HG02981 (cell line): ENCODE results near the gene MTA1.

Source experiments
- ATAC-seq: cut with Tn5 transposase; IDR thresholded peaks from one replicate; pipeline ENCODE4 v1.9.1; 2021; ENCODE audit warnings: mild to moderate bottlenecking, moderate library complexity; ENCODE audit not compliant: unreplicated experiment

MTA1 gene

DNA sequence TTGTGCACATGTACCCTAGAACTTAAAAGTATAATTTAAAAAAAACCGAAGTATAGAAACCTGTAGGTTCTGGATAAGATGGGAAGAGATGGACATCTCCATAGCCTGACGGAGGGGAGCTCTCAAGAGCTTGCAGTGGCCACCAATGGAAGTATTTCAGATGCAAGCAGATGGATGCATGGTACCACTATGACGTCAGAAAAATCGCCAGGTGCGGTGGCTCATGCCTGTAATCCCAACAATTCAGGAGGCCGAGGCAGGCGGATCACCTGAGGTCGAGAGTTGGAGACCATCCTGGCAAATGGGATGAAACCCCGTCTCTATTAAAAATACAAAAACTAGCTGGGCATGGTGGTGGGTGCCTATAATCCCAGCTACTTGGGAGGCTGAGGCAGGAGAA, 17.9 kb upstream of the MTA1 start:
- no peak for ATAC-seq

DNA sequence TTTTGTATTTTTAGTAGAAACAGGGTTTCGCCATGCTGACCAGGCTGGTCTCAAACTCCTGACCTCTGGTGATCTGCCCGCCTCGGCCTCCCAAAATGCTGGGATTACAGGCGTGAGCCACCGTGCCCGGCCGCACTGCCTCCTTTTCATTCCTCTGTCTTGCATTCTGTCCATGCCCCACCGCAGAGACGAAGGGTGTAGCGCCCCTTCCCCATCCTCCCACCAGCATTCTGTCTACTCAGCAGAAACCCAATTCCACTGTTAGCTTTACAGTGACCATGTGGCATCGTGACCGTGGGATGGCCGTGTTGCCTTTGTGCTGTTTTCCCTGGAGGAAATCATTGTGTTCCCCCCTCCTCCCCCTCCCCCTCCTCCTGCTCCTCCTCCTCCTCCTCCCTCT, 11.0 kb upstream of the MTA1 start:
- ATAC-seq, result no peak

DNA sequence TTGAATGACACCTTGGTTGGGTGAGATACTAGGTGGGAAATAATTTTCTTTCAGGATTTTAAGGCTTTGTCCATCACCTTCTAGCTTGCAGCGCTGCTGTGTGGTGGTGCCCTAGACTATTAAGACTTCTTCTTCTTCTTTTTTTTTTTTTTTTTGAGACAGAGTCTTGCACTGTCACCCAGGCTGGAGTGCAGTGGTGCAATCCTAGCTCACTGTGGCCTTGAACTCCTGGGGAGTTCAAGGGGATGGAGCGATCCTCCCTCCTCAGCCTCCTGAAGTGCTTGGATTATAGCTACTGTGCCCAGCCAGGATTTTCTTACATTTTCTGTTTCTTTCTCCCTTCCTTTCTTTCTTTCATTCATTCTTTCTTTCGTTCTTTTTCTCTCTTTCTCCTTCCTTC, 10.3 kb upstream of the MTA1 start:
- ATAC-seq, result no peak

DNA sequence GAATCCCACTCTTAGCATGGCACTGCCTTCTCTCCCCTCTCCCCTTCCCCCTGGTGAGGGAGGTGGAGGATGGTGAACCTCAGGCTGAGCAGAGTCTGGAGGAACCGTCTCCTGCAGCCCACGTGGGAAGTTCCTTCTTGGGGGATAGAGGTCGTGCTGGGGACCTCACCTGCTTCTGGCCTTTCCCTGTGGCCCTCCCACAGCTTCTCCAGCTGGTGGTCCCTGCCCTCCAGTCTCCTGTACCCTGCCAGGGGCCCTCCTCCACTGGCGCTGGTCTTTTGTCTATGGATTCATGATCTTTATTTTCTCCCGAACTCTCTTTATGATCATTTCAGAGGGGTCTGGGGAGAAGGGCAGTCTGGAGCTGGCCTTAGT, 9.0 kb upstream of the MTA1 start:
- no peak for ATAC-seq

DNA sequence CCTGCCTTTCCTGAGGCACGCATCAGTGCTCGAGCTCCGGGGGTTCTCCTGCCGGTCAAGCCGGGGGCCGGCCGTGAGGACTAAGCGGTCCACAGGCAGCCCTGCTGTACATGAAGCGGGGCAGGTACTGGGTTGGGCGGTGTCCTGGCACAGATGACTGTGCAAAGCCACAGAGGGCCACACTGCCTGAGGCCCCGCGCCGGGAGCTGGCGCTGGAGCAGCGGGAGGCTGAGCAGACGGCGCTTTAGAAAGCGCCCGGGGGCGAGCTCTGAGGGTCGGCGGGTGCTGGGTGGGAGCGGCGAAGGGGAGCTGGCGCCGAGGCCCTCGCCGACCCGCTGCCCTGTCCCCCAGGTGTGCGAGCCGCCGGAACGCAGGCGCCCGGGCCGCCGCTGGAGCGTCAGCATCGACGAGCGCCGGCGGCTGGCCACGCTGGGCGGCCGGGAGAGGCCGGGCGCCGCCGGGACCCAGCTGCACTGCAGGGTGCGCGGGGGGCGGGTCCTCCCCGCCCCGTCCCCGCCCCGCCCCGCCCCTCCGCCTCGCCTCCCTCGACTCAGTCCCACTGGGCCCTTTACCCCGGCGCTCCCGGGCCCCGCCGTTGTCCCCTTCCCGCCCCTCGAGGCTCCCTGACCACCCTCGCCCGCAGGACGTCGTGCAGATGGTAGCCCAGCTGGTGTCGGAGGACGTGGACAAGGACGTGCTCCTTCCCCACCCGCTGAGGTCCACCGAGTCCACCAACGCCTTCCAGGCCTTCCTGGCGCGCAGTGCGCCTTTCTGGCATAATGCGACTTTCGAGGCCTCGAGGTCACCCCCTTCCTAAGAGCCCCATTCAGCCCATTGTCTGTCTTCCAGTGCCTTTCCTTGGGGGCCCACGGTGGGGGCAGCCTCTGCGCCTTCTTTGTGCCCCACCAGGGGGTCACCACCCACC, 8.3 kb upstream of the MTA1 start:
- ATAC-seq, result no peak

DNA sequence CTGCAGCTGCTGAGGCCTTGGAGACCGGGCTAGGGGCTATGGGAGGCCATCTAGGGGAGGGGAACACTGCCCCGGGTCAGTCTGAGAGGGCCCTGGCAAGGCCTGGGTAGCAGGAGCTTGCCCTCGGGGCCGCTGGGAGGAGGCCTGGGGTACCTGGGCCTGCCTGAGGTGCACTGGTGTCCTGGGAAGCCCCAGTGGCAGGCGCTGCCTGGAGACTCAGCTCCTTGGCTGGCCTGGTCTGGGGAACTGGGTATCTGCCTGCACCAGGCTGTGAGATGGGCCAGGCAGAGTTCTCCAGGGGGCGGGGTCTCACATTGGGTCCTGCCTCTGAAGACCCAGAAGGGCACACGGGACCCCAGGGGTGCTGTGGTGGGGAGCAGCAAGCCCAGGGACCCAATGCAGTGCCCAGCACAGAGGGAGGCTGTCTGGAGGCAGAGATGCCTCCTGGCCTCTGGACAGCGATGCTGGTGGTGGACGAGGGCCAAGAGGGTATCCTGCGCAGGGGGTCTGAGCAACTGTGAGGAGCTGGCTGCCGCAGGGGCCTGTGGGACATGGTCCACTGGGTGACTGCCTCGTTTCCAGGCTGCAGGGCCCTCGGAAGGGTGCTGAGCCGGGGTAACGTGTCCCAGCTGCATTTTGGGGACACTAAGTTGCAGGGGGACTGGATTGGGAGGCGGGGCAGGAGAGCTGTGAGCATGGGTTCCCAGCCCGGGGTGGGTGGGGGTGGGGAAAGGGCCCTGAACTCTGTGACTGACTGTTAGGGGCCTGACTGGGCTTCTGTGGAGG, 7.4 kb upstream of the MTA1 start:
- ATAC-seq, result no peak

DNA sequence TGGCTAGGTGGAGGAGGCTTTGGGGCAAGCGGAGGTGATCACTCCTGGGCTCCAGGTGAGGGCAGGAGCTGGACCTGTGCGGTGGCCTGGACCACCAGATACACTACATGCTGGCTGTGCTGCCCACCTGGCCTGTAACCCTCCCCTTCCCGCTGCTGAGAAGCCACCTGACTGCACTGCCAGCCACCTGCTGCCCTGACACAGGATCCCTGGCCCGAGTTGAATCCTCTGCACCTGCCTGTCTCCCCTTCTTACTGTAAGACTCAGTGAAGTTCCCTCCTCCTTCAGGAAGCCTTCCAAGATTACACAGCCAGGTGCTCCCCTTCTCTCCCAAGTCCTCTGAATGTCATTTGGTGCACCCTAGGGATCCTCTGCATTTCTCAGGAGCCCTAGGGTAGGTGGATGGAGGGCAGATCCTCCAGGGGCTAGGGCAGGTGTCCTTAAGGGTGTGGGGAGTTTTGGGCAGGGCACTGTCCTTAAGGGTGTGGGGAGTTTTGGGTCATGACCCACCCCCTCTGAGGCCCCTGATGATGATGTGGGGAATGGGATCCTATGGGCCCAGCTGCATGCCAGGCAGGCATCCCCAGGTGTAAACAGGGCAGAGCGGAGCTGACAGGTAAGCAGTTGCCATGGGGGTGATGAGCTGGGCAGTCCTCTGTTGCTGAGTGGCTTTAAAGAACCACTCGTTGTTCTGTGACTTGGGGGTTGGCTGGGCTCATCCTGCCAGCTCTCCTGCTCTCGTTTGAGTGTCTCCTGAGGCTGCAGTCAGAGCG, 6.7 kb upstream of the MTA1 start:
- ATAC-seq, result no peak

DNA sequence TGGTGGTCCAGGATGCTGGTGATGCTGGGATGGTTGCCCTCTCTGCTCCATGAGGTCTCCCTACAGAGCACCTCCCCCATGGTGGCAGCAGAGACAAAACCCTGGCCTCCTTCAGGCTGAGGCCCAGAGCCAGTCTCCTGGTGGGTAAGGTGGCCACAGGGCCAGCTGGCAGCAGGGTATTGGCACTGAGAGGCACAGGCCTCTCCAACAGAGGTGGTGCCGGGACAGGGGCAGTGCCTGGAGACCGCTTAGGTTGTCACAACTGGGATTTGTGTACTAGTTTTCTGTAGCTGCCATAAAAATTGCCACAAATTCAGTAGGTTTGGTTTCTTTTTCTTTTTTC, 6.1 kb upstream of the MTA1 start:
- ATAC-seq, result no peak

DNA sequence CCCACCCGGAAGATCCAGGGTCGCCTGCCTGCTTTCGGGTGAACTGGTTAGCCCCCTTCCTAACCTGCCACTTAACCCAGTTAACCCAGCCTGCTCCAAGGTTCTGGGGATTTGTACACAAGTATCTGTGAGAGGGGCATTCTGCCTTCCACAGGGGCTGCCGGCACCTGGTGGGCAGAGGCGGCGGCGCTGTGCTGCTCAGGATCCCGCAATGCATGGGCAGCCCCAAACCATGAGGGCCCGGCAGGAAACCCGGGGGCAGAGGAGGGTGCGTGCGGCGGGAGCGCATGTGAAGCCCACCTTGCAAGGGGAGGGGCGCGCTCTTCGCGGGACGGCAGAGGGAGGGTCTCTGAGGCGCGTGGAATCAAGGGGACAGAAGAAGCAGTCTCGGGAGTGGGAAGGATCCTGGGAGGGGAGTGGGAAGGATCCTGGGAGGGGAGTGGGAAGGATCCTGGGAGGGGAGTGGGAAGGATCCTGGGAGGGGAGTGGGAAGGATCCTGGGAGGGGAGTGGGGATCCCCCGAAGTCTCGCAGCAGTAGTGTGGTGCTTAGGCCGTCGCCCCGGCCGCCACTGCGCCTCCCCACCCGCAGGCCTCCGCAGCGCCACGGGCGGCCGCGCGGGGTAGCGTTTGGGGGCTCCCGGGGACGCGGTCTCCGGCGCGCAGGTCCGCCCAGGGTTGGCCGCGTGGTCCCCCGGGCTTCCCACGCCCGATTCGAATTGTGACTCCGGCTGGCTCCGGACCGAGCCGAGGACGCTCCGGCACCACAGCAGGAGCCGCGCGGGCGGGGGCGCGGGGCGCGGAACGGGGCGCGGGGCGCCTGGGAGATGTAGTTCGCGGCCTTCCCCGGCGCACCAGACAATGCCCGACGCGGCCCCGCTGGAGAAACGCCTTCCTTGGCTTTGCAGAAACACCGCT, 4.9 kb upstream of the MTA1 start:
- no peak for ATAC-seq

DNA sequence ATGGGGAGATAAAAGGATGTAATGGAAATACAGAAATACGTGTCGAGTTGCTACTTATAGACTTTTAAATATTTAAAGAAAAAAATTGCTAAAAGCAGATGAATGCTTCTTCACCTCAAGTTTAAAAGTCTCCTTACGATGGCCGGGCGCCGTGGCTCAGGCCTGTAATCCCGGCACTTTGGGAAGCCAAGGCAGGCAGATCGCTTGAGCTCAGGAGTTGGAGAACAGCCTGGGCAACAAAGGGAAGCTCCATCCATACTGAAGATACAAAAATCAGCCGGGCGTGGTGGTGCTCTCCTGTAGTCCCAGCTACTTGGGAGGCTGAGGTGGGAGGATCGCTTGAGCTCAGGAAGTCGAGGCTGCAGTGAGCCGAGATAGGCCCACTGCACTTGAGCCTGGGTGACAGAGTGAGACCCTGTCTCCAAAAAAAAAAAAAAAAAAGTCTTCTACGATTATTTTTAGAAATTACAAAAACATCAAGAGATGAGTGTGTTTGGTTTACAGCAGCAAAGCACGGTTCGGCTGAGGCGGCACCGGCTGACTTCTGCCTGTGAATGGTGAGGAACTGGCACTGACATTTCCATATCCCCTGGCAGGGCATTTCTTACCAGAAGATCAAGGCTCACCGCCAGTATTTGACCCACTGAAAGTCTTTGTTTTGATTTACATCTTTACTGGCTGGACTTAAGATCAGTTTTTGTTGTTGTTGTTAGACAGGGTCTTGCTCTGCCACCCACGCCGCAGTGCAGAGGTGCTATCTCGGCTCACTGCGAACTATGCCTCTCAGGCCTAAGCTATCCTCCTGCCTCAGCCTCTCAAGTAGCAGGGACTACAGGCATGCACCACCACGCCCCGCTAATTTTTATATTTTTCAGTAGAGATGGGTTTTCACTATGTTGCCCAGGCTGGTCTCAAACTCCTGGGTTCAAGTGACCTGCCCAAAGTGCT, 3.9 kb upstream of the MTA1 start:
- ATAC-seq, result no peak

DNA sequence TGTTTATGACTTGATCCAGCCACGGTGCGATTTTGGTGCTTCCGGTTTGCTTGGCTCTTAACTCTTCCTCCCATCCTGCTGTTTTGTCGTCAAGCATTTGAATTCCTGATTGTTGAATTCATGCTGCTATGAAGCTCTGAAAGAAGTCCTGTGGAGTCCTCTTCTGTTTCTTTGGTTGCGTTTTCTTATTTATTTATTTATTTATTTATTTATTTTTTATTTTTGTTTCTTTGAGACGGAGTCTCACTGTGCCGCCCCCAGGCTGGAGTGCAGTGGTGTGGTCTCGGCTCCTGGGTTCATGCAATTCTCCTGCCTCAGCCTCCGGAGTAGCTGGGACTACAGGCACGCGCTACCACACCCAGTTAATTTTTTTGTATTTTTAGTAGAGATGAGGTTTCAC, 3.0 kb upstream of the MTA1 start:
- no peak for ATAC-seq

DNA sequence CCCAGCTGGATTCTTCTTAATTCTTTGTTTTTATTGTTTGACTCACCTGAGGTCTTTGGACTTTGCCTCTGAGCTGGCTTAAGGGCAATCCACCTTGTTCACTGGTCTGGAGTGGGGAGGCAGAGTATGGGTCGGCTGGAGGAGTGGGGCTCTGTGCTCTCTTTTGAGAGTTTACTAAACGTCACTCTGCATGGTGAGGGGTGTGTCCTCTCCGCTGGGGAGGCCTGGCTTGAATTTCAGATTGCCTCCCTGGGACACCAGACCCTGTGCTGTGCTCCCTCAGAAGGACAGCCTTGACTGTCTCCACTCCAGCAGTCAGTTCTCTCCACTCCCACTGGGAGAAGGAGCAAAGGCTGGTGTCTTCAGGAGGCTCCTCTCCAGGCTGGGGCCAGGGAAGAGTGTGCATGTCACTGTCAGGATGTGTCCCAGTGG, 1.9 kb upstream of the MTA1 start:
- no peak for ATAC-seq

DNA sequence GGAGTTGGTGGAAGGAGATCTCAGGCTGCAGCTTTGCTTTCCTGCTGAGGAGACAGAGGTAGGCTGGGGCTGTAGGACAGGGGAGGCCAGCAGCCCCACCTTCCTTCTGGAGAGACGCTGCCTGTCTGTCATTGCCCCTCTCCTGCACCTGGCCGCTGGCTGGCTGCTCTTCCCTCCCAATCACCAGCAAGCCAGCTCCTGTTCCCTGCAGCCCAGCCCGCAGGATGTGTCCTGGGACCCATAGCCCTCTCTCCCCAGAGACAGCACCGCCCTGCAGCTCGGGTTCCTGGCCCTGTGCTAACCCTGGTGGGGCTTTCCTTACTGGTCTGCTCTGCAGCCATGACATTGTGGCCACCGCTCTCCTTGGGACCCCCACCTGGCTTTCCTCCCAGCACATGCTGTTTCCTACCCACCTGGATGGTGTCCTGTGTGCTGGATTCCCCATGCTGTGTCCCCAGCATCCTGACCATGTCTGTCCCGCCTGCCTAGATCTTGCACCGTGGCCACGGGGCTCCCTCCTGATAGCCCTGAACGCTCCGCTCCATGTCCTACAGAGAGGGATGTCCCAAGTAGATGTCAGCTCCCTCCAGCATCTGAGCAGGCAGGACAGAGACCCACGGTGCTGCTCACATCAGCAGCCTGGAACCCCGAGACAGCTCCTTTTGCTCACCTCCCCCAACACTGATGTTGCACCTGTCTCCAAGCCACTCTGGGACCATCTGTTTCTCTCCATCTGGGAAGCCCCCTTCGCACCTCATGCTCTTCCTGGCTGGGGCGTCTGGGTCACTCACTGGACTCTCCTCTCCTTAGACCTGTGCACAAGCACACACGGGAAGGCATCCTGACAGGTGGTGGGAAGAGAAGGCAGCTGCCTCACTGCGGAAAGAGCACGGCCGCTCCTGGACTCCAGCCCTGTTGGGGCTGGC, 1.1 kb upstream of the MTA1 start:
- no peak for ATAC-seq

DNA sequence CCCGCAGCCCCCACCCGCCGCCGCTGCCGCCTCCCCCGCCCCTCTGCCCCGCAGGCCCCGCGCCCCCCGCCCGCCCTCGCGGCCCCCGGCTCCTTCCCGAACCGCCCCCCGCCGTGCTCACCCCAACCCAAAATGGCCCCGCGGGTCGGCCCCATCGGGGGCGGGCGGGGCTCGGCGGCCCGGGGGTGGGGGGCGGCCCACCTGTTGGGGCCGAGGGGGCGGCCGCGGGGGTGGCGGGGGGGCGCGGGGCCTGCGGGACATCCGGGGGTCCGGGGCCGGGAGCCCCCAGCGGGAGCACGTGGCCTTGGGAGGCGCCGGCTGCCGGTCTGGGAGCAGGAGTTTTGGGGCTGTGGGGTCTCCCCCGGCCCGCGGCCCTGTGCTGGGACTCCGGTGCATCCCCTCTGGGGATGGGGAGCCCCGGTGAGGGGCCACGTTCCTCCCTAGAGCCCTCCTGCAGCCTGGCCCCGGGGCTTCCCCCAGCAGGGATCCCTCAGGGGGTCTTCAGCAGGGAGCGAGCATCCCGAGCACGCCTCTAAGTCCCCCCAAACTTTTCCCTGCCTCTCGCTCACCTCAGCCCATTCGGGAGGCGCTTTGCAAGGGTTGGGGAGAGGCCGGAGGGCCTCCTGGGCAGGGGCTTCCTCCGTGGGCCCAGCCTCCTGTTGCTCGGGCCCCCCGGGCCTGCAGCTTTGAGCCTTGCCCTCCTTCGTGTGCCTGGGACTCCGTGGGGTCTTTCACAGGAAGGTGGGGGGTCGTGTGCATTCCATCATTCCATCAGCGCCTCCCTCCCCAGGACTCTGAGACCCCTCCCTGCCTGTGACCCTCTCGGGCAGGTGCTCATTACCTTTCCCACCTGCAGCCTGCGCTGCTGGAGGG, 710 bp downstream of the MTA1 start:
- no peak for ATAC-seq

DNA sequence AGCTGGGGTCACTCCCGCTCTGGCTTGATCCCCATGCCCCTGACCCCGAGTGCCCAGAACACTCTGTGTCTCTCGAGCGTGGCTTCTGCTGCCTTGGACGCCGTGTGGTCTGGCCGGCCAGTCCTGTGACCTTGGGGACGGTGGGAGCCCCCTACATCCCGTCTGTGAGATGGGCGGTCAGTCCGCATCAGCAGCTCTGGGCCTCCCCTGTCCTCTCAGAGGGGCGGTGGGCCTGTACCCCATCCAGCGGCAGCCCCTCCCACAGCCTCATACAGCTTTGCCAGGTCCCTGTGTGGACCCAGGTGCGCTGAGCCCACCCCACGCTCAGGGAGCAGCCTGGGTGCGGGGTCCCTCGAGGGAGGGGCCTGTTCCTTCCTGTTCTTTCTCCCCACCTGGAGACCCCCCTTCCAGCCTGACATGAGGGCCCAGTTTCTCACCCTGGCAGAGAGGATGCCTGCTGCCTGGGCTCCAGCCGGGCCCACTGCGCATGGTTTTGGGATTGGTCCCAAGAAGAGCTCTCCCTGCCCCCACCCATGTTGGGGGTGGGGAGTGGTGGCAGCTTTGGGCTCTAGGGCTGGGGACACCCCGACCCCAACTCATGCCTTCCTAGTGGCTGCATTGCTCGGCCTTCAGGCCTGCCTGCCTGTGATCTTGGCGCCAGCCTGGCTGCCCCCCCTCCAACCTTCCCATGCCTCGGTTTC, 1.5 kb downstream of the MTA1 start:
- ATAC-seq, result no peak

DNA sequence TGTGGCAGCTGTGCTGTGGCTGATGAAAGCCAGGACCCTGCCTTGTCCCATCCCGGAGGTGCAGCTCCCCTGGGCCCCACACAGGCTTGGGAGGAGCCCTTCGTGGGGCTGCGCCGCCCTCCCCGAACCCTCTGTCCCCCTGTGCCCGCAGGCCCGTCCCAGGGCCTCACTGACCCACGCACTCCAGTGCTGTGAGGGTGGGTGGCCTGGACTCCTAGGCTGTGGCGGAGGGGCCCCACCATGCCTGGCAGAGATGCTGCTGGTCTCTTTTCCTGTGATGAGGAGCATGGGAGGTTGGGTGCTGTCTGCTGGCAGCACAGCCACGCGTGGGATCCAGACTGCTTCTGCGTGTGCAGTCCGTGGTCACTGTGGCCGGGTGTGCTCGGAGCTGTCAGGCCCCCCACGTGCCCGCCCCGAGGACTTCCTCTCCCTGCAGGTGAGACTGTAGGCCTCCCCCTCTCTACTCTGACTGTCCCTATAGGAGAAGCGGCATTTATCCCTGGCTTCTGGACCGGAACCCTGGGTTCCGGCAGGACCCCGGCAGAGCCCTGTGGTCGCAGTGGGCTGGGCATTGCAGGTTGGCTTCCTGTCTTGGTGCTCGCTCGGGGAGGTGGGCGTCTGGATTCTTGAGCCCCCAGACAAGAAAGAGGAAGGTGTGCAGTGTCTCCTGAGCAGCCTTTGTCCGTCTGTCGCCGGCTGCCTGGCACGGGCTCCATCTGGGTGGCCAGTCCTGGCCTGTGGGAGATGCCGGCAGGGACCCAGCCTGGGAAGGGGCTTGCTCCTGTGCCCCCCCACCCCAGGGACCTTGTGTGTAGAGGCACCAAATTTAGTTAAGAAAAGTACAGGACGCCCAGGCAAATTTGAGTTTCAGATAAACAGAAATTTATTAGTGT, 2.3 kb downstream of the MTA1 start:
- ATAC-seq, result no peak
